SIG-M5 treated with dmso at 0.1 percent for 504 hours (cell line): ENCODE data around the gene GCLM.
A peak's percentile ranks its signal among the peaks of the same experiment; 100 is the strongest.
"Not testable (repeated sequence)": the region's sequence is repeated elsewhere in the genome, so short reads cannot be mapped to it uniquely, and the experiment has no call there.

Experiments used
- DNase-seq: peaks from one replicate; lab custom pipeline; 2025; ENCODE audit not compliant: unreplicated experiment; lab: John Stamatoyannopoulos, UW

Gene GCLM

GRCh38 chr1:93909146-93910050 is at the start of gene GCLM:
GCLM (minus strand) TSS chr1:93909430; CDS start chr1:93909163, 267 bp downstream.
- DNase-seq: peak; percentile 81

DNA sequence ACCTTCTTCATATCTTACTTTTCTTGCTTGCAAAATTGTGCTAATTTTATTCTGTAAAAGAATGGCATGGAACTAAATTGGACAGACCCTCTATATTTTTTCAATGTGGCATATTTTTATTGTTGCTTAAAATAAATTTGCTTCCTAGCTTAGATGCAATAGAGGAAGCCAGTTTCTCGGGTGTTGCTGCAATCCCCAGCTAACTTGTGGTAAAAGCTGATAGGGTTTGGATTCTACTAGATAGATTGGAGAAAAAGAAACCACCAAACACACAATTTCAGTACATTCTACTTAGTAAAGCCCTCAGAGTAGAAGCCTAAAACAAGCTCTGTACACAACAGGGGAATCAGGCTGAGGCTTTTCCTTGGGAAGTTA is 49.5 kb upstream of the GCLM start:
- peak; percentile 56 for DNase-seq

DNA sequence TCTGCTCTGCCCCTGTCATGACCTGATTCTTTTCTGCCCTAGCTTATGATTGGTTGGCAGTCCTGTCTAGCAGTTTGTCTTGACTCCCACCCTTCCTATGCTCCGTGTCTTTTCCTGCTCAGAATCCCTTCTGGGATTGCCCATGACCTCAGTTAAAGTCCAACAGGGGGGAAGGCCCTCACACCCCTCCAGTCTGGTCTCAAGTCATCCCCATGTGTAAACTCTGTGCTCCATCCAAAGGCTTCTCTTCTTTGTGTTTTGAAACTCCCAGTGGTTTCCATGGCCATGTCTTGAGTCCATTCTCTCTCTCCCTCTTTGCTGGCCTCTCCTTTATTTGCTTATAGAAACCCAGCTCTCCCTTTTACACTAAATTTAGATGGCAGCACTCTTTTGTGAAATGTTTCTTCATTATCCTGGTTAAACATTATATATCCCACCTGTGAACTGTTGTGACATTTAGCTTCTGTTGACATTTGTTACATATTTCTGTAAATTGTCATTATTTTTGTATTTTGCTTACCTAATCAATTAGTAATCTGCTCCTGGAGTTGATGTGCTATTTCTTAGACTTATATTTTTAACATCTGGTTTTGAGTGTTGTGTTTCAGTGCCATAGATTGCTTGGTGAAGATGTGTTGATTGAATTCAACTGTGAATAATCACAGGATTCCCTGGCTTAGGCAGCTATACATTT is 48.9 kb upstream of the GCLM start:
- DNase-seq: no peak

GRCh38 chr1:93955765-93956164 is 46.5 kb upstream of the GCLM start:
- DNase-seq: no peak

DNA sequence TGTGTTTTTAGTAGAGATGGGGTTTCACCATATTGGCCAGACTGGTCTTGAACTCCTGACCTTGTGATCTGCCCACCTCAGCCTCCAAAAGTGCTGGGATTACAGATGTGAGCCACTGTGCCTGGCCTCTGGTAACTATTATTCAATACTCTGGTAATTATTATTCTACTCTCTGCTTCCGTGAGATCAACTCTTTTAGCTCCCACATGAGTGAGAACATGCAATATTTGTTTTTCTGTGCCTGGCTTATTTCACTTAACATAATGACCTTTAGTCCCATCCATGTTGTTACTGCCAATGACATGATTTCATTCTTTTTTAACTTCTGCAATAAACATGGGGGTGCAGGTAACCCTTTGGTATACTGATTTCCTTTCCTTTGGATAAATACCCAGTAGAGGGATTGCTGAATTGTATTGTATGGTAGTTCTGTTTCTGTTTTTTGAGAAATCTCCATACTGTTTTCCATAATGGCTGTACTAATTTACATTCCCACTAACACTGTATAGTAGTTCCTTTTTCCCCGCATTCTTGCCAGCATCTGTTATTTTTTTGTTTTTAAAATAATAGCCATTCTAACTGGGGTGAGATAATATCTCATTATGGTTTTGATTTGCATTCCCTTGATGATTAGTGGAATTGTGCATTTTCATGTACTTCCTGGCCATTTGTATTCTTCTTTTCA is 37.9 kb upstream of the GCLM start:
- DNase-seq: not testable (repeated sequence)

DNA sequence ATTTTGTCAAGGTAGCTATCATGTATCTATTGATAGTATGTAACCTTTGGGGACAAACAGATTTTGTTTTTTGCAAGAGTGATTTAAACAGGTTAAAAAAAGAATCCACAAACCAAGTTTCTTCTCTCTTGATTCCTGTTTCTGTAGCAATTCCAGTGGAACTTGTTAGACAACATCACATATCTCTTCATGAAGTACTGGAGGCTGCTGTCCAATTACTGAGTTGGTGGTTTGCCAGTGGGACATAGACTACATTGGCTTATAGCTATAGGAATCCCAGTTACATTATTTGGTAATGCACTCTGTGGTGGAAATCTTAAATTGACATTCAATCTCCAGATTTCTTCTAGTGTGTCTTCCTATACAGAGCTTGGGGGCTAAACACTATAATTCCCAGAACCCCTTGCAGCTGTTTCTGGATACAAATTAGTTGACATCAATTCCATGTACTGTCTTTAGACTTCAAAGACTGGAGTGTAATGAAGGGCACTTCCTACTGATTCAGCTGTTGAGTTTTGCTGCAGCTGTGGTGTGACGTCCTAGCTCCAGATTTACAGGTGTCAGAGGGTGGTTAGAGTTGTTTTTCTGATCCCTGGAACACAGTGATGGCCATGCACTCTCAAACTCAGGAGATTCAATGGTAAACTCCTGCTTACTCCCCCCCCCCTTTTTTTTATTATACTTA is 29.4 kb upstream of the GCLM start:
- DNase-seq: peak; percentile 1

GRCh38 chr1:93937997-93938396 is 28.8 kb upstream of the GCLM start:
- no peak for DNase-seq

DNA sequence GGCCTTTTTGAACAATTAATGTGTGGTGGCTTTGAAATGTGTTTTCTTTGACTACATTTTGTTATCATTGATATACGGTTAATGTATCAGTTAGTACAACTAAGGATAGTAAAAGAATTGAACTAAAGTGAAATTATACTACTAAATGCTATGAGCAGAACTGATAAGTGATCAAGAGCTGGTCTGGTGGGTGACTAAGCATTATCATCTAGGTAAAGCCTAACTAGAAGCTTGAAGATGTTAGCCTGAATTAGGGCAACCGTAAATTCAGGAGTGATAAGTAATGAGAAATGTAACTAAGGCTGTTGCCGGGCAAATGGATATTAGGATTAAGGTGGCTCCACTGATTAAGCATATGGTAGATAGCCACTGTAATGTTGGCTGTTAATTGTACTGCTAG is 16.0 kb upstream of the GCLM start:
- DNase-seq: no peak

DNA sequence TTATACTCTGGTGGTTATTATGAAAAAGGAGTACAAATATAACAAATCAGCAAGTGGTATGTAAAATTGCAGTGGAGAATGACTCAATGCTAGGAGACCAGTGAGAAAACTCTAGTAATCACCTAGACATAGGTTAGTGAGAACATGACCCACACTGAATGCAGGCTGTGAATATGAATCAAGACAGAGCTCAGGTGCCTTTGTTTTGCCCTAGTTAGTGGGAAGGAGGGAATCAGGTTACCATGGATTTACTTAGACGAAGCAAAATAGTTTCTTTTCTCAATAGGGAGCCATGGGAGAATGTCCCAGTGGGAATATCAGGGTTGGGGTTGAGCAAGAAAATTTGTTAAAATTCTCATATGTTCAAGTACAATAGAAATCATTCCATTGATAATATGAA is 10.6 kb upstream of the GCLM start:
- no peak for DNase-seq

DNA sequence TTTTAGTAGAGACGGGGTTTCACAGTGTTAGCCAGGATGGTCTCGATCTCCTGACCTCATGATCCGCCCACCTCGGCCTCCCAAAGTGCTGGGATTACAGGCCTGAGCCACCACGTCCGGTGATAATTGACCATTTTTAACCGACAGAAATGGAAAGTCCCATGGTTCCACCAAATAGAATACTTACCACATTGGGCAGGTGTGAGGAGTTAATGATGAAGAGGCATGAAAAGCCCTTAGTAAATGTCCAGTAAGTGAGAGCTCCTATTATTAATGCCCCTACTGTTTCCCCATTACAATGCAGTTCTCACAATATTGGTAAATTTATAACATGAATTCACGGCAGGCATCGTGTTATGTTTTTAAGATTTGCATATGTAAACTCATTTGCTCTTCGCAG is 8.1 kb upstream of the GCLM start:
- no peak for DNase-seq

DNA sequence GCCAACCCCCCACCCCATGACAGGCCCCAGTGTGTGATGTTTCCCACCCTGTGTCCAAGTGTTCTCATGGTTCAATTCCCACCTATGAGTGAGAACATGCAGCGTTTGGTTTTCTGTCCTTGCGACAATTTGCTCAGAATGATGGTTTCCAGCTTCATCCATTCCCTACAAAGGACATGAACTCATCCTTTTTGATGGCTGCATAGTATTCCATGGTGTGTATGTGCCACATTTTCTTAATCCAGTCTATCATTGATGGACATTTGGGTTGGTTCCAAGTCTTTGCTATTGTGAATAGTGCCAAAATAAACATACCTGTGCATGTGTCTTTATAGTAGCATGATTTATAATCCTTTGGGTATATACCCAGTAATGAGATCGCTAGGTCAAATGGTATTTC is 1.6 kb upstream of the GCLM start:
- DNase-seq: not testable (repeated sequence)

- DNase-seq: no peak
These were observed 1.1 kb upstream of the GCLM start for GRCh38 chr1:93910305-93910704.

GRCh38 chr1:93908394-93909145 is 660 bp downstream of the GCLM start:
- no peak for DNase-seq

DNA sequence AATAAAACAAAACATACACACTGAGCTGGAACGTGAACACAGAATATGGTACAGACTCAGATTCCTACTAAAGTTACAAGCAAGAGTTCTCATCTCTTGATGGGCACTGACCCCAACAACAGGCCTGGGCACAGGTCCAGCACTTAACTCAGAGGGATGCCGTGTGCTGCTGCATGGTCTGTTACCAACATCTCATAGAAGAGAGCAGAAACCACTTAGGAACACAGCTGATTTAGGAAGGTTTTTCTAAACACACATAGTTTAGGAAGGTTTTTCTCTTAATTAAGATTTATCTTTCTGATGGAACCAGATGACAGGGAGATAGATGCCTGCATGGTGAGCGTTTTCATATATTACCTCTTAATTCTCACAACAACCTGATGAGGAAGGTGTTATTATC is 1.5 kb downstream of the GCLM start:
- no peak for DNase-seq

- no peak for DNase-seq
These were observed 2.8 kb downstream of the GCLM start for GRCh38 chr1:93906480-93906879.

DNA sequence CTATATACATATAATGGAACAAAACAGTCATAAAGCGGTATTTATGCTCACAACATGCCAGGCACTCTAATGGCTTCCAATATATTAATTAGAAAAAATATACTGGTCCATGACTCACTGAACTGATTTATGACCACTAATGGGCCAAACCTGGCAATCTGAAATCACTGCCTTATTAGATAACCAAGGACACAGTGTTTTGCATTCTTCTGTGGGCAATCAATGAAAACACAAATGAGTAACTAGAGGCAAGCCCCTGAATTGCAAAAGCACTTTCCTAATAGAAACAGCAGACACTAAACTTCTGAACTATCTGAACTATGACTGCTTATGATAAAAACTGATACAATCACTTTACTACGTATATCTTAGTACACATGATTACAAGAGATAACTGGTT is 3.5 kb downstream of the GCLM start:
- DNase-seq: no peak

- no peak for DNase-seq
These were observed 4.2 kb downstream of the GCLM start for GRCh38 chr1:93905051-93905450.

GRCh38 chr1:93904228-93904627 is 5.0 kb downstream of the GCLM start:
- peak; percentile 23 for DNase-seq

DNA sequence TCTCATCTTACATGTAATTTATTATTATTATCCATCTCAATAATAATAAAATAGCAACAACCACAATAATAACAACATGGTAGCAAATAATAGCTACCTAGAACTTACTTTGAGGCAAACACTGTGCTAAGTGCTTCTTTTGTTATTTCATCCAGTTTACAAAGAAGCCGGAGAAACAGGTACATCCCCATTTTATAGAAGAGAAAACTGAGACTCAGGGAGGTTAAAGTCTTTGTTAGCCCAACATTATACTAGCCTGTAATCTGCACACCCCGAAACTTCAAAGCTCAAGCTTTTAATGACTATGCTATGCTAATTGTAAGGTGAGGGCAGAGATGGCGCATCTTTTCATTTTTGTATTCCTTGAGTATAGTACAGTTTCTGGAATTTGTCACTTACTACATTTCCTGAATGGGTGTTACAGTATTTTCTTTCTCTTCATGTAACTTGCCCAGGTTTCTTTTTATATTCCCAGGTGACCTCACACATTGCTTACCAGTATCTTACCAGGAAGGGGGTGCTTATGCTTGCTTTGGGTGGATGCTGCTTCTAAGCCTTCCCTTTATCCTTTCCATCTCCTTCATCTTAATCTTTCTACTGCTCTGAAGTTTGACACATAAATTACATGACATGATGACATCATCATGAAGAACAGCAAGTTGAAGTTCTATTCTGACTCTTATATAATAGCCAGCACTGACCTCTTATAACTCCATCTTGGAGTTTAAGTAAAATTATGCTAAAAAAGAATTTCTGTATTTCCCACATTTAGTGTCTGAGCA is 8.3 kb downstream of the GCLM start:
- no peak for DNase-seq
